Measurements from ENCODE around the gene CHST11. TPM values are rescaled to one million over a fixed set of nuclear protein-coding genes. Genes with fewer than 3 reads are reported as not detected.
A peak's percentile ranks its signal among the peaks of the same experiment; 100 is the strongest.

CHST11 gene
- total RNA-seq, 2 donors from 2014 or later, result 4.6 to 14.5 TPM

DNA sequence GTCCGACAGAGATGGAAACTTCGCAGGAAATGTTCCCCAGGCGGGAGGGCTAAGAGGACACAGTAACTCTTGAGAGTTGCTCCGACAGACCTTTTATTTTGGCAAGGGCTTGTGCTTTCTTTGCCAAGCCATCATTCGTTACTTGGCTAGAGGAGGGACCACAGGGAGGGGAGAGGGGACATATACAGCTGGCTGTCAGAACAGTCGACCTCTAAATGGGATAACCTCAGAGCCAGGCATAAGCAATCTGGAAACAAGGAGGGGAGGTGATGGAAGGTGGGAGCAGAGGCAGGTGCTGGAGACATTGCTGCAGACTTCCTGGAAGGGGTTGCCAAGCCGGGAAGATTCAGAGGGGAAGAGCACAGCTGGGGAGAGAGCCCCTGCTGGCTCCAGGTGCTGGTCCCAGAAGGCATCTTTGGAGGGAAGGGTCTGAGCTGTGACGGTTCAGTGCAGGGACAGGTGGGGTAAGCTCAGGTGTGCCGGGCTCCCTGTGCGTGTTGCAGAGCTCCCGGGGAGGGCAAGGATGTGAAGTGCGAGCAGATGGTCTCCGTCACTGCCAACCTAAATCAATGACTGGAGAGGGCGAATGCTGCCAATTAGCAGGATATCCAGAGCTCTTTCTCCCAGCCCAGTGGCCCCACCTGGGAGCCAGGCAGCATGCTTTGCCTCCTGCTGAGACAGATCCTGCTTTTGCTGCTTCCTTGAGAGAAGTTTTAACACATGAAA, 50.1 kb downstream of the CHST11 start:
- Histone ChIP-seq H3K27ac (no peak overlapping the region), H3K36me3 (replicated peaks in 1 of 2; ENCODE audit: insufficient read depth in 1 of 2, low read depth in 2 of 2) (no peaks in the 10 kb centered on the region), H3K27me3 (no peaks in the 10 kb centered on the region), H3K9me3 (no peaks in the 10 kb centered on the region), H3K4me1 (peaks cover 28% of the 10 kb centered on the region), H3K4me3 (no peak overlapping the region)
- DNase-seq, result peak in 3 of 4 donors; percentile 31 to 55 (median 44)
- WGBS, 2 donors, result 21 to 27% methylated on average over 14 of the region's 14 CpGs
- TF ChIP-seq, protein P1, sequence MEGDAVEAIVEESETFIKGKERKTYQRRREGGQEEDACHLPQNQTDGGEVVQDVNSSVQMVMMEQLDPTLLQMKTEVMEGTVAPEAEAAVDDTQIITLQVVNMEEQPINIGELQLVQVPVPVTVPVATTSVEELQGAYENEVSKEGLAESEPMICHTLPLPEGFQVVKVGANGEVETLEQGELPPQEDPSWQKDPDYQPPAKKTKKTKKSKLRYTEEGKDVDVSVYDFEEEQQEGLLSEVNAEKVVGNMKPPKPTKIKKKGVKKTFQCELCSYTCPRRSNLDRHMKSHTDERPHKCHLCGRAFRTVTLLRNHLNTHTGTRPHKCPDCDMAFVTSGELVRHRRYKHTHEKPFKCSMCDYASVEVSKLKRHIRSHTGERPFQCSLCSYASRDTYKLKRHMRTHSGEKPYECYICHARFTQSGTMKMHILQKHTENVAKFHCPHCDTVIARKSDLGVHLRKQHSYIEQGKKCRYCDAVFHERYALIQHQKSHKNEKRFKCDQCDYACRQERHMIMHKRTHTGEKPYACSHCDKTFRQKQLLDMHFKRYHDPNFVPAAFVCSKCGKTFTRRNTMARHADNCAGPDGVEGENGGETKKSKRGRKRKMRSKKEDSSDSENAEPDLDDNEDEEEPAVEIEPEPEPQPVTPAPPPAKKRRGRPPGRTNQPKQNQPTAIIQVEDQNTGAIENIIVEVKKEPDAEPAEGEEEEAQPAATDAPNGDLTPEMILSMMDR (IDR thresholded peaks at IDR 0.05), result no peak
- no peak for TF ChIP-seq POLR2A (IDR thresholded peaks at IDR 0.05)
- ATAC-seq, result peak; percentile 47
- intact Hi-C loops (cut with DNase I), result no loop called here

DNA sequence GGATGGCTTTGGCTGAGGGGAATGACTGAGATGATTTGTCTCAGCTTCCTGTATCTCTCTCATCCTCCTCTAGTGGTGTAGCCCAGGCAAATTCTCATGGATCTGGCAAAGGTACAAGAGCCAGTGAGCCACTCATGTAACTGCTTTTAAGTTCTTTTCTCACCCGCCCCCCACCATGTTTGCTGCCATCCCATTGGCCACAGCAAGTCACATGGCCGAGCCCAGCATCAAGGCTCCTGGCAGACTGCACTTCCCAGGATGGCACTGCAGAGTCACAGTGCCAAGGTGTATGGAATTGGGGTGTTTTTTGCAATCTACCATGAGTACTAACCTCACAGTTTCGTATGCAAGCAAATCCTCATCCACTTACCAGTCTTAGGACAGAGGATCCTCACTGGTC, 50.9 kb downstream of the CHST11 start:
- H3K4me3 ChIP-seq, result no peak overlapping the region
- no peak for ATAC-seq
- peaks cover 25% of the 10 kb centered on the region for H3K4me1 ChIP-seq
- H3K27me3 ChIP-seq, result no peaks in the 10 kb centered on the region
- WGBS, 2 donors, result 92 to 96% methylated on average over 3 of the region's 3 CpGs
- no peak for TF ChIP-seq POLR2A (IDR thresholded peaks at IDR 0.05)
- TF ChIP-seq, protein P1 (IDR thresholded peaks at IDR 0.05), result no peak
- H3K36me3 ChIP-seq (replicated peaks in 1 of 2; ENCODE audit: insufficient read depth in 1 of 2, low read depth in 2 of 2), result no peaks in the 10 kb centered on the region
- intact Hi-C loops (cut with DNase I), result no loop called here
- H3K27ac ChIP-seq, result no peak overlapping the region
- DNase-seq, result no peak
- no peaks in the 10 kb centered on the region for H3K9me3 ChIP-seq

- no peak for ATAC-seq
- Histone ChIP-seq H3K4me3 (no peak overlapping the region), H3K4me1 (peaks cover 25% of the 10 kb centered on the region), H3K27me3 (no peaks in the 10 kb centered on the region), H3K27ac (no peak overlapping the region), H3K9me3 (no peaks in the 10 kb centered on the region), H3K36me3 (replicated peaks in 1 of 2; ENCODE audit: insufficient read depth in 1 of 2, low read depth in 2 of 2) (no peaks in the 10 kb centered on the region)
- WGBS, 2 donors, result 94 to 100% methylated on average over 2 of the region's 2 CpGs
- DNase-seq, result no peak
- intact Hi-C loops (cut with DNase I), result no loop called here
- no peak for TF ChIP-seq POLR2A (IDR thresholded peaks at IDR 0.05)
- TF ChIP-seq, protein P1 (IDR thresholded peaks at IDR 0.05), result no peak
These were observed 52.2 kb downstream of the CHST11 start for GRCh38 chr12:104508752-104509446.

- Histone ChIP-seq H3K4me1 (peaks cover 20% of the 10 kb centered on the region), H3K4me3 (no peak overlapping the region), H3K27me3 (no peaks in the 10 kb centered on the region), H3K9me3 (no peaks in the 10 kb centered on the region), H3K36me3 (replicated peaks in 1 of 2; ENCODE audit: insufficient read depth in 1 of 2, low read depth in 2 of 2) (no peaks in the 10 kb centered on the region), H3K27ac (no peak overlapping the region)
- intact Hi-C loops (cut with DNase I), result no loop called here
- 49 to 63% methylated on average over 2 of the region's 2 CpGs for WGBS, 2 donors
- ATAC-seq, result no peak
- DNase-seq, result no peak
- TF ChIP-seq POLR2A (IDR thresholded peaks at IDR 0.05), result no peak
- TF ChIP-seq, protein P1 (IDR thresholded peaks at IDR 0.05), result no peak
These were observed 53.6 kb downstream of the CHST11 start for GRCh38 chr12:104510145-104510872.
